Measurements from ENCODE around the gene PNPLA6.
"Not testable (repeated sequence)": the region's sequence is repeated elsewhere in the genome, so short reads cannot be mapped to it uniquely, and the experiment has no call there.

The PNPLA6 gene

DNA sequence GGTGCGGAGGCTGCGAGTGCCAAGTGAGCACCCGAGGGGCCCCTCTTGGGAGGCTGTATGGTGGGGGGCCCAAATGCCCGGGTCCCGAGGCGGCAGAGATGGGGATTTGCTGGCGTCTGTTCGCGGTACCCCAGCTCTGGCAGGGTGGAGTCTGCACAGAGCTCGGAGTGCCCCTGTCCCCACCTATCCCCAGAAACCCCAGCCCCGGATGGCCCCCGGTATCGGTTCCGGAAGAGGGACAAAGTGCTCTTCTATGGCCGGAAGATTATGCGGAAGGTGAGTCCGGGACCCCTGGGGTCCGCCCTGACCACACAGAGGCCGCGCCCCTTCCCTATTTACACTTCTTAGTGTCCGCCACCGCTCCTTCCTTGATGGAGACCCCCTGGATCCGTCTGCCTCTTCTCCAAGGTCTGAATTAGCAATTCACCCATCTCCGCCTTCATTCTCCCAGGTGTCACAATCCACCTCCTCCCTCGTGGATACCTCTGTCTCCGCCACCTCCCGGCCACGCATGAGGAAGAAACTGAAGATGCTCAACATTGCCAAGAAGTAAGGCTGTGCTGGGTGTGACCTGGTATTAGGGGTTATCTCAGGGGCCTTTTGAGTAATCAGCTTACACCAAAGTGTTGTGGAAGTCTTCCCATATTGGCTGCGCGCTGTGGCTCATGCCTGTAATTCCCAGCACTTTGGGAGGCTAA, 630 bp downstream of the PNPLA6 start:
- no peaks in the 10 kb centered on the region for H3K4me1 ChIP-seq (ENCODE audit: control insufficient read depth, insufficient read depth, low read length, unreplicated experiment)
- H3K4me3 ChIP-seq (ENCODE audit: low read depth, low read length): peak overlapping the region; percentile 92
- H3K27me3 ChIP-seq (ENCODE audit: insufficient read depth, low read length): no peaks in the 10 kb centered on the region
- H2AFZ ChIP-seq (ENCODE audit: low read length, unreplicated experiment): peak overlapping the region; percentile 85
- no peak overlapping the region for H3K27ac ChIP-seq (ENCODE audit: low read depth, low read length)
- H3K36me3 ChIP-seq (ENCODE audit: insufficient read depth, low read length): no peaks in the 10 kb centered on the region
- H3K79me2 ChIP-seq (ENCODE audit: control insufficient read depth, insufficient read depth, low read length, unreplicated experiment): no peaks in the 10 kb centered on the region

DNA sequence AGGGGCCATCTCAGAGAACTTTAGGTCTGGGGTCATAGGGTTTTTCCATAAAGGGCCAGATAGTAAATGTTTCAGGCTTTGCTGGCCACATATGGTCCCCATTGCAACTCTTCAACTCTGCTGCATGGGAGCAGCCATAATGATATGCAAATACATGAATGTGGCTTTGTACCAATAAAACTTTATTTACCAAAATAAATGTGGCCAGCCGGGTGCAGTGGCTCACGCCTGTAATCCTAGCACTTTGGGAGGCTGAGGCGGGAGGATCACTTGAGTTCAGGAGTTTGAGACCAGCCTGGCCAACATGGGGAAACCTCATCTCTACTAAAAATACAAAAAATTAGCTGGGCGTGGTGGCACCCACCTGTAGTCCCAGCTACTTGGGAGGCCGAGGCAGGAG, 3.5 kb downstream of the PNPLA6 start:
- not testable (repeated sequence) for H3K4me3 ChIP-seq (ENCODE audit: low read depth, low read length); H3K27ac ChIP-seq (ENCODE audit: low read depth, low read length); H3K36me3 ChIP-seq (ENCODE audit: insufficient read depth, low read length); H3K27me3 ChIP-seq (ENCODE audit: insufficient read depth, low read length); H3K4me1 ChIP-seq (ENCODE audit: control insufficient read depth, insufficient read depth, low read length, unreplicated experiment); H3K79me2 ChIP-seq (ENCODE audit: control insufficient read depth, insufficient read depth, low read length, unreplicated experiment); H2AFZ ChIP-seq (ENCODE audit: low read length, unreplicated experiment)

DNA sequence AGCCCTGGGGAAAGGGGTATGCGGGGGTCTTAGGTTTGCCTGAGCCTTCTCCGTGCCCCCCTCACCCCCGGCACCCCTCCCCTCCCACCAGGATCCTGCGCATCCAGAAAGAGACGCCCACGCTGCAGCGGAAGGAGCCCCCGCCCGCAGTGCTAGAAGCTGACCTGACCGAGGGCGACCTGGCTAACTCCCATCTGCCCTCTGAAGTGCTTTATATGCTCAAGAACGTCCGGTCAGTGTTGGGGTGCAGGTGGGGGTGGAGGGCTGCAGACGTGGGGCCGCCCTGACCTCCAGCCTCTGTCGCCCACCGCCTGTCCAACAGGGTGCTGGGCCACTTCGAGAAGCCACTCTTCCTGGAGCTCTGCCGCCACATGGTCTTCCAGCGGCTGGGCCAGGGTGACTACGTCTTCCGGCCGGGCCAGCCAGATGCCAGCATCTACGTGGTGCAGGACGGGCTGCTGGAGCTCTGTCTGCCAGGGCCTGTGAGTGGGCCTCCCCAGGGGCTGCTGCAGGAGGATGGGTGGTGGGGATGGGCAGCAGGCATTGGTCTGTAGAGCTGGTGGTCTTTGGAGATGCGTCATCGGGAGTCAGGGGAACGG, 4.4 kb downstream of the PNPLA6 start:
- Histone ChIP-seq H3K36me3 (ENCODE audit: insufficient read depth, low read length) (no peaks in the 10 kb centered on the region), H3K79me2 (ENCODE audit: control insufficient read depth, insufficient read depth, low read length, unreplicated experiment) (no peaks in the 10 kb centered on the region), H3K4me3 (ENCODE audit: low read depth, low read length) (no peak overlapping the region), H3K27ac (ENCODE audit: low read depth, low read length) (no peak overlapping the region), H2AFZ (ENCODE audit: low read length, unreplicated experiment) (no peak overlapping the region), H3K27me3 (ENCODE audit: insufficient read depth, low read length) (no peaks in the 10 kb centered on the region), H3K4me1 (ENCODE audit: control insufficient read depth, insufficient read depth, low read length, unreplicated experiment) (no peaks in the 10 kb centered on the region)

DNA sequence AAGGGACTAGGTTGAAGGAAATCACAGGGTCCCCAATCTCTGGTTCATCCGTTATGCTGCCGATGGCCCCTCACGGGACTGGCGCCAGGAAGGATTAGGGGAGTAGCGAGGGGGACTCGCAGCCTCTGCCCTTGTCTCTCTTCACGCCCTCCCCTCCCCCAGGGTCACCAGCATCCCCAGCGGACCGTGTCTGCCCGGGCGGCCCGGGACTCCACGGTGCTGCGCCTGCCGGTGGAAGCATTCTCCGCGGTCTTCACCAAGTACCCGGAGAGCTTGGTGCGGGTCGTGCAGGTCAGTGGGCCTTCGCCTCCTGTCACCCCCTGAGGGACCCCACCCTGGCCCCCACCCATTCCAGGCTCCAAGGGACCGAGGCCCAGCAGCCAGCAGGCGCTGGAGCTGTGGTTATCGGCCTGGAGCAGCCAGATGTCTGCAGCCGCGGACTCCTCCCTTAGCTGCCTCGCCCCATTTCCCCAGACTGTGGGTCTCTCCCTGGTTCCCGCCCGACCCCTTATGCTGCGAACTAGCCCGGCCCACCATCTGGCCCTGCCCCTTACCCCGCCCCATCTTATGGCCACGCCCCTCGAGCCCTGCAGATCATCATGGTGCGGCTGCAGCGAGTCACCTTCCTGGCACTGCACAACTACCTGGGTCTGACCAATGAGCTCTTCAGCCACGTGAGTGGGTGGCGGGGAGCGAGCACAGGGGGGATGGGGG, 5.4 kb downstream of the PNPLA6 start:
- Histone ChIP-seq H3K4me3 (ENCODE audit: low read depth, low read length) (no peak overlapping the region), H2AFZ (ENCODE audit: low read length, unreplicated experiment) (no peak overlapping the region), H3K27me3 (ENCODE audit: insufficient read depth, low read length) (no peaks in the 10 kb centered on the region), H3K4me1 (ENCODE audit: control insufficient read depth, insufficient read depth, low read length, unreplicated experiment) (no peaks in the 10 kb centered on the region), H3K36me3 (ENCODE audit: insufficient read depth, low read length) (no peaks in the 10 kb centered on the region), H3K79me2 (ENCODE audit: control insufficient read depth, insufficient read depth, low read length, unreplicated experiment) (no peaks in the 10 kb centered on the region), H3K27ac (ENCODE audit: low read depth, low read length) (no peak overlapping the region)

DNA sequence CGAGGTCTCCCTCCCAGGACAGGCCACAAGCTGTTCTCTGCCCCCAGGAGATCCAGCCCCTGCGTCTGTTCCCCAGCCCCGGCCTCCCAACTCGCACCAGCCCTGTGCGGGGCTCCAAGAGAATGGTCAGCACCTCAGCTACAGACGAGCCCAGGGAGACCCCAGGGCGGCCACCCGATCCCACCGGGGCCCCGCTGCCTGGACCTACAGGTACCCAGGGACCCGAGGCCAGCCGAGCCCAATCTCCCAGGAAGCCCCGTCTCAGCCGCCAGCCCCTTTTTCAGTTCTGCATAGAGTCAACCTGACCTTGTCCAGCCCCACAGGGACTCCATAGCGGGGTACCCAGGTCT, 5.9 kb downstream of the PNPLA6 start:
- H3K36me3 ChIP-seq (ENCODE audit: insufficient read depth, low read length): no peaks in the 10 kb centered on the region

DNA sequence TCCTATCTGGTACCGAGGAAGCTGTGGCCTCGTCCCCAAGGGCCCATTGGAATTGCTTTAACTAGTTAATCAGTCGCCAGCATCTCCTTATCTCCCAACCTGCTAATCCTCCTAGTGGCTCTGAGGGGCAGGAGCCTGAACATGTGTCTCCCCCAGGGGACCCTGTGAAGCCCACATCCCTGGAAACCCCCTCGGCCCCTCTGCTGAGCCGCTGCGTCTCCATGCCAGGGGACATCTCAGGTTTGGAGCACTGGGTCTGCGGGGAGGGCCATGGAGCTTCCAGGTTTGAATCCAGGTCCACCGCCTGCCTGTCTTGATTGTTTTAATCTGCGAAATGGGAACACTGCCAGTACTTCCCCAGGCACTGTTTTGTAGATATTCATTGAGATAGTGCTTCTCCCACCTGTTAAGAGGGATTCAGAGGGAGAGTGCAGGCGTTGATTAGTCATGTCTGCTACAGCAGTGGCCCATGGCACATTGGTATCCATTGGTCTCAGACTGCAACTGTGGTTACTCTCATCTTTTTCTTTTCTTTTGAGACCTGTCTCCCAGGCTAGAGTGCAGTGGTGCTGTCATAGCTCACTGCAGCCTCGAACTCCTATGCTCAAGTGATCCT, 6.4 kb downstream of the PNPLA6 start:
- Histone ChIP-seq H3K27me3 (ENCODE audit: insufficient read depth, low read length) (no peaks in the 10 kb centered on the region), H3K4me1 (ENCODE audit: control insufficient read depth, insufficient read depth, low read length, unreplicated experiment) (no peaks in the 10 kb centered on the region), H3K27ac (ENCODE audit: low read depth, low read length) (no peak overlapping the region), H3K79me2 (ENCODE audit: control insufficient read depth, insufficient read depth, low read length, unreplicated experiment) (no peaks in the 10 kb centered on the region), H2AFZ (ENCODE audit: low read length, unreplicated experiment) (no peak overlapping the region), H3K36me3 (ENCODE audit: insufficient read depth, low read length) (no peaks in the 10 kb centered on the region), H3K4me3 (ENCODE audit: low read depth, low read length) (no peak overlapping the region)

More for the DNA sequence above, 5.9 kb downstream of the PNPLA6 start:
- Histone ChIP-seq H2AFZ (ENCODE audit: low read length, unreplicated experiment) (no peak overlapping the region), H3K4me3 (ENCODE audit: low read depth, low read length) (no peak overlapping the region), H3K27ac (ENCODE audit: low read depth, low read length) (no peak overlapping the region), H3K4me1 (ENCODE audit: control insufficient read depth, insufficient read depth, low read length, unreplicated experiment) (no peaks in the 10 kb centered on the region), H3K27me3 (ENCODE audit: insufficient read depth, low read length) (no peaks in the 10 kb centered on the region), H3K79me2 (ENCODE audit: control insufficient read depth, insufficient read depth, low read length, unreplicated experiment) (no peaks in the 10 kb centered on the region)

DNA sequence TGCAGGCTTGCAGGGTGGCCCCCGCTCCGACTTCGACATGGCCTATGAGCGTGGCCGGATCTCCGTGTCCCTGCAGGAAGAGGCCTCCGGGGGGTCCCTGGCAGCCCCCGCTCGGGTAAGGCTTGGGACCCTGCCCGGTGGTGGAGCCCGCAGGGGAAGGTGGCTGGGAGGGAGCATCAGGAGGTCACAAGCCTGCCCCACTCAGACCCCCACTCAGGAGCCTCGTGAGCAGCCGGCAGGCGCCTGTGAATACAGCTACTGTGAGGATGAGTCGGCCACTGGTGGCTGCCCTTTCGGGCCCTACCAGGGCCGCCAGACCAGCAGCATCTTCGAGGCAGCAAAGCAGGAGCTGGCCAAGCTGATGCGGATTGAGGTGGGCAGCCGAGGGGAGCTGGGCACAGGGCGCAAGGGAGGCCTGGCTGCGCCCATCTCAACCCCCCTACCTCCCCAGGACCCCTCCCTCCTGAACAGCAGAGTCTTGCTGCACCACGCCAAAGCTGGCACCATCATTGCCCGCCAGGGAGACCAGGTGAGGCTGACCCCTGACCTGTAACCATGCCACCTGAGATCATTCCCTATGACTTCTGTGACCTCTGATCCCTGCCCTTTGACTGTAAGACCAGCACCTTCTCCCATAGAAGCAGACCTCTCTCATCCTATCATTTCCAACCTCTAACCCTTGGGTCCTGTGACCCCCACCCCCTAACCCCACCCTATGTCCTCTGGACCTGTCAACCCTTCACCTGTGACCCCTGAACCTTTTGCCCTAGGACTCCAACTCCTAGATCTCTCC, 7.2 kb downstream of the PNPLA6 start:
- Histone ChIP-seq H3K4me3 (ENCODE audit: low read depth, low read length) (no peak overlapping the region), H3K79me2 (ENCODE audit: control insufficient read depth, insufficient read depth, low read length, unreplicated experiment) (no peaks in the 10 kb centered on the region), H3K27me3 (ENCODE audit: insufficient read depth, low read length) (no peaks in the 10 kb centered on the region), H3K36me3 (ENCODE audit: insufficient read depth, low read length) (no peaks in the 10 kb centered on the region), H3K27ac (ENCODE audit: low read depth, low read length) (no peak overlapping the region), H2AFZ (ENCODE audit: low read length, unreplicated experiment) (no peak overlapping the region), H3K4me1 (ENCODE audit: control insufficient read depth, insufficient read depth, low read length, unreplicated experiment) (no peaks in the 10 kb centered on the region)

DNA sequence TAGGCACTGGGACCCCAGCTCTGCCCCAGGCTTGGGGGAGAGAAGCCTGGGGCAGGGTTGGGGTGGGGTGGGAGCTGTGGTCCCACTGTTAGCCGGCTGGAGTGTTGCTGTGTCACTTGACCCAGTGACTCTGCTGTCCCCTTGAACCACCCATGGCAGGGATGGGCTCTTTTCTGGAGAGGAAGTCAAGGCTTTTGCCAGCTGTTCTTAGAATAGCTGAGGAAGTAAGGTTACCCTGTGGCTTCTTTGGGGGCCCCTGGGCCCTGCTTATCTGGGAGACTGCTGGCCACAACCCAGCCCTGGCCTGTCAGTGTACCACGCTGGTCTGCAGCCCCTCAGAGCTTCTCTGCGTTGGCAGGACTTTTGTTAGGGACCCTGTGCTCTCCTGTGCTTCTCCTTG, 9.1 kb downstream of the PNPLA6 start:
- H3K4me1 ChIP-seq (ENCODE audit: control insufficient read depth, insufficient read depth, low read length, unreplicated experiment): no peaks in the 10 kb centered on the region
- no peak overlapping the region for H3K4me3 ChIP-seq (ENCODE audit: low read depth, low read length)
- no peaks in the 10 kb centered on the region for H3K36me3 ChIP-seq (ENCODE audit: insufficient read depth, low read length)
- no peak overlapping the region for H3K27ac ChIP-seq (ENCODE audit: low read depth, low read length)
- no peak overlapping the region for H2AFZ ChIP-seq (ENCODE audit: low read length, unreplicated experiment)
- H3K79me2 ChIP-seq (ENCODE audit: control insufficient read depth, insufficient read depth, low read length, unreplicated experiment): no peaks in the 10 kb centered on the region
- H3K27me3 ChIP-seq (ENCODE audit: insufficient read depth, low read length): no peaks in the 10 kb centered on the region

DNA sequence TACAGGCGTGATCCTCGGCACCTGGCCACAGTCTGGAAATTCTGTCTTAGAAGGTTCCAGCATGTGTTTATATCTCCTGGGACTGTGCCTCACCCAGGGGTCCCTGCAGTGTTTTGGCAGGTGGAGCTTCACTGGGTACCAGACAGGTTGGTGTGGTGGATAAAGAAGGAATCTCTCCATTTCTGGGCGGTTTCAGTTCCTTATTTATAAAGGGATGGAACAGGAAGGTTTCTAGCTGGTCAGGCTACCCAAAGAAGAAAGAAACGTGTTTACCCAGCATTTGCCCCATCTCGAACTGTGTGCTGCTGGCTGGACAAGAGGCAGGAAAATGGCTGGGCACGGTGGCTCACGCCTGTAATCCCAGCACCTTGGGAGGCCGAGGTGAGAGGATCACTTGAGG, 9.8 kb downstream of the PNPLA6 start:
- no peak overlapping the region for H3K27ac ChIP-seq (ENCODE audit: low read depth, low read length)

DNA sequence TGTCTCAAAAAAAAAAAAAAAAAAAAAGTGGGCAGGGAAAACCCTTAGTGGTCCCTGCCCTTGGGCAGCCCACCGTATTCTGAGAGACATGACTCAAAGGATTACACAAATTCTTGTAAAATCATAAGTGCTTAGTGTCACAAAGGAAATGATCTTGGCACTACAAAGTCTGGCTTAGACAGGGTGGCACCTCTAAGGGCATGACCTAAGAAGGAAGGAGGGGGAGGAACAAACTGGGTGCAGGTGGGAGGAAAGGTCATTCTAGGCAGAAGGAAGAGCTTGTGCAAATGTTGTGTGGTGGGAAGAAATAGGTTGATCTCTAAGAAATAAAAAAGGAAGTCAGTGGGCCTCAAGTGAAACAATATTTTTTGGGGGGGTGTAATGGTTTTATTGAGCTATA, 10.4 kb downstream of the PNPLA6 start:
- H3K36me3 ChIP-seq (ENCODE audit: insufficient read depth, low read length): no peaks in the 10 kb centered on the region
- H3K4me1 ChIP-seq (ENCODE audit: control insufficient read depth, insufficient read depth, low read length, unreplicated experiment): no peaks in the 10 kb centered on the region
- no peak overlapping the region for H3K27ac ChIP-seq (ENCODE audit: low read depth, low read length)
- no peak overlapping the region for H3K4me3 ChIP-seq (ENCODE audit: low read depth, low read length)
- H3K79me2 ChIP-seq (ENCODE audit: control insufficient read depth, insufficient read depth, low read length, unreplicated experiment): no peaks in the 10 kb centered on the region
- no peak overlapping the region for H2AFZ ChIP-seq (ENCODE audit: low read length, unreplicated experiment)
- H3K27me3 ChIP-seq (ENCODE audit: insufficient read depth, low read length): no peaks in the 10 kb centered on the region

More for the DNA sequence above, 9.8 kb downstream of the PNPLA6 start:
- H3K4me3 ChIP-seq (ENCODE audit: low read depth, low read length): no peak overlapping the region
- no peaks in the 10 kb centered on the region for H3K27me3 ChIP-seq (ENCODE audit: insufficient read depth, low read length)
- no peaks in the 10 kb centered on the region for H3K36me3 ChIP-seq (ENCODE audit: insufficient read depth, low read length)
- H2AFZ ChIP-seq (ENCODE audit: low read length, unreplicated experiment): no peak overlapping the region
- no peaks in the 10 kb centered on the region for H3K4me1 ChIP-seq (ENCODE audit: control insufficient read depth, insufficient read depth, low read length, unreplicated experiment)
- no peaks in the 10 kb centered on the region for H3K79me2 ChIP-seq (ENCODE audit: control insufficient read depth, insufficient read depth, low read length, unreplicated experiment)

Measured in ACC112 (cell line).